AG10803 (cell line): ENCODE data around the gene CDCP2.

ENCODE experiments used
- DNase-seq: peaks from one replicate; pipeline ENCODE4 v3.0.0; 2010; ENCODE audit warnings: low read depth
- H3K4me3 ChIP-seq: 2 replicates; pipeline ENCODE4 v1.5.1; 2011; ENCODE audit warnings: mild to moderate bottlenecking, low read length, control low read depth
- CTCF ChIP-seq: conservative IDR thresholded peaks from 2 replicates; pipeline ENCODE4 v1.5.1; 2011; ENCODE audit warnings: mild to moderate bottlenecking, low read length, control low read depth, inconsistent platforms

CDCP2 gene

GRCh38 chr1:54174106-54174505 is 21.3 kb upstream of the CDCP2 start:
- H3K4me3 ChIP-seq, result no peak overlapping the region
- no peak for TF ChIP-seq CTCF
- DNase-seq, result no peak

GRCh38 chr1:54173681-54174080 is 20.9 kb upstream of the CDCP2 start:
- no peak overlapping the region for H3K4me3 ChIP-seq
- no peak for DNase-seq
- TF ChIP-seq CTCF, result no peak

GRCh38 chr1:54172614-54173599 is 20.1 kb upstream of the CDCP2 start:
- no peak for TF ChIP-seq CTCF
- peak; percentile 12 for DNase-seq

GRCh38 chr1:54171606-54172005 is 18.8 kb upstream of the CDCP2 start:
- DNase-seq, result no peak
- TF ChIP-seq CTCF, result no peak
- no peak overlapping the region for H3K4me3 ChIP-seq

More at GRCh38 chr1:54172614-54173599, 20.1 kb upstream of the CDCP2 start:
- no peak overlapping the region for H3K4me3 ChIP-seq

GRCh38 chr1:54171016-54171415 is 18.2 kb upstream of the CDCP2 start:
- TF ChIP-seq CTCF, result no peak
- no peak for DNase-seq
- H3K4me3 ChIP-seq, result no peak overlapping the region

GRCh38 chr1:54169068-54169467 is 16.3 kb upstream of the CDCP2 start:
- no peak for DNase-seq
- TF ChIP-seq CTCF, result no peak
- no peak overlapping the region for H3K4me3 ChIP-seq

- no peak for TF ChIP-seq CTCF
- DNase-seq, result no peak
- H3K4me3 ChIP-seq, result no peak overlapping the region
Observed at GRCh38 chr1:54168206-54168965, 15.6 kb upstream of the CDCP2 start.
